Common myeloid progenitor, CD34-positive (primary cell): ENCODE measurements around the gene TCEANC.
"Not testable (repeated sequence)": the region's sequence is repeated elsewhere in the genome, so short reads cannot be mapped to it uniquely, and the experiment has no call there.

Experiments used
- CTCF ChIA-PET: fragments of 350-600 bp; sonication (Branson Sonifier 250); formaldehyde crosslinking; loops from one replicate; lab custom pipeline; 2021; ENCODE audit warnings: antibody characterized with exemption; lab: Charles Lee
- POLR2A ChIA-PET: fragments of 350-600 bp; sonication (Branson Sonifier 250); formaldehyde crosslinking; loops from one replicate; lab custom pipeline; 2021; ENCODE audit warnings: antibody characterized with exemption; lab: Charles Lee
- DNase-seq, 3 donors: peaks; one replicate each; pipeline versions ENCODE4 v3.0.0 to v3.0.0-alpha.2; 2013
- H3K27ac ChIP-seq, 2 experiments: 1 replicate in 1 of 2; 2 replicates in 1 of 2; pipeline ENCODE4 v1.7.0; 2013; ENCODE audit warnings: inconsistent platforms in 2 of 2, low read length in 2 of 2, mild to moderate bottlenecking in 2 of 2, low read depth in 1 of 2, moderate library complexity in 1 of 2; ENCODE audit not compliant: severe bottlenecking in 2 of 2, insufficient read depth in 1 of 2, poor library complexity in 1 of 2
- H3K27me3 ChIP-seq, 5 experiments: replicated peaks in 2 of 5; 1 replicate in 3 of 5; 2 replicates in 2 of 5; pipeline versions ENCODE4 v1.6.1 to v1.7.0; 2013; ENCODE audit warnings: low read length in 4 of 5, mild to moderate bottlenecking in 2 of 5, moderate library complexity in 2 of 5, inconsistent platforms in 1 of 5; ENCODE audit not compliant: insufficient read depth in 5 of 5, control insufficient read depth in 4 of 5
- H3K36me3 ChIP-seq, 4 experiments: 1 replicate in 2 of 4; 2 replicates in 2 of 4; pipeline versions ENCODE4 v1.6.1 to v1.7.0; 2013; ENCODE audit warnings: low read length in 3 of 4, control low read depth in 1 of 4, mild to moderate bottlenecking in 1 of 4; ENCODE audit not compliant: control insufficient read depth in 4 of 4, insufficient read depth in 4 of 4
- H3K4me1 ChIP-seq, 4 experiments: 1 replicate in 3 of 4; 2 replicates in 1 of 4; pipeline versions ENCODE4 v1.6.1 to v1.7.1; 2013; ENCODE audit warnings: low read length in 3 of 4, mild to moderate bottlenecking in 3 of 4, control low read depth in 1 of 4, inconsistent platforms in 1 of 4, moderate library complexity in 1 of 4; ENCODE audit not compliant: control insufficient read depth in 4 of 4, insufficient read depth in 4 of 4; ENCODE audit errors: control extremely low read depth in 1 of 4
- H3K4me3 ChIP-seq, 7 experiments: 1 replicate in 4 of 7; 2 replicates in 3 of 7; pipeline versions ENCODE4 v1.5.1 to v1.7.0; 2013; ENCODE audit warnings: mild to moderate bottlenecking in 7 of 7, low read length in 6 of 7, moderate library complexity in 6 of 7, inconsistent platforms in 2 of 7, low read depth in 2 of 7, control low read depth in 1 of 7; ENCODE audit not compliant: insufficient read depth in 4 of 7, control insufficient read depth in 1 of 7; ENCODE audit errors: extremely low read depth in 1 of 7
- H3K9me3 ChIP-seq, 5 experiments: 1 replicate in 4 of 5; 2 replicates in 1 of 5; pipeline versions ENCODE4 v1.6.1 to v1.7.1; 2013; ENCODE audit warnings: low read length in 4 of 5, mild to moderate bottlenecking in 2 of 5, inconsistent platforms in 1 of 5, low read depth in 1 of 5, moderate library complexity in 1 of 5; ENCODE audit not compliant: control insufficient read depth in 4 of 5, insufficient read depth in 2 of 5; ENCODE audit errors: control extremely low read depth in 1 of 5
- WGBS: methylation state at CpG from one replicate; pipeline ENCODE4 v1.1.5; 2013; ENCODE audit not compliant: insufficient coverage; 5-methylcytosine and 5-hydroxymethylcytosine counted together

Gene TCEANC

DNA sequence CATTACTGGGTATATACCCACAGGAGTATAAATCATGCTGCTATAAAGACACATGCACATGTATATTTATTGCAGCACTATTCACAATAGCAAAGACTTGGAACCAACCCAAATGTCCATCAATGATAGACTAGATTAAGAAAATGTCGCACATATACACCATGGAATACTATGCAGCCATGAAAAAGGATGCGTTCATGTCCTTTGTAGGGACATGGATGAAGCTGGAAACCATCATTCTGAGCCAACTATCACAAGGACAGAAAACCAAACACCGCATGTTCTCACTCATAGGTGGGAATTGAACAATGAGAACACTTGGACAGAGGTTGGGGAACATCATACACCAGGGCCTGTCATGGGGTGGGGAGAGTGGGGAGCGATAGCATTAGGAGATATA is 26.8 kb downstream of the TCEANC start:
- 93% methylated on average over 2 of the region's 4 CpGs for WGBS
- H3K4me1 ChIP-seq, H3K4me3 ChIP-seq, DNase-seq, H3K27me3 ChIP-seq, POLR2A ChIA-PET, H3K27ac ChIP-seq, H3K36me3 ChIP-seq, CTCF ChIA-PET, H3K9me3 ChIP-seq: not testable (repeated sequence)

DNA sequence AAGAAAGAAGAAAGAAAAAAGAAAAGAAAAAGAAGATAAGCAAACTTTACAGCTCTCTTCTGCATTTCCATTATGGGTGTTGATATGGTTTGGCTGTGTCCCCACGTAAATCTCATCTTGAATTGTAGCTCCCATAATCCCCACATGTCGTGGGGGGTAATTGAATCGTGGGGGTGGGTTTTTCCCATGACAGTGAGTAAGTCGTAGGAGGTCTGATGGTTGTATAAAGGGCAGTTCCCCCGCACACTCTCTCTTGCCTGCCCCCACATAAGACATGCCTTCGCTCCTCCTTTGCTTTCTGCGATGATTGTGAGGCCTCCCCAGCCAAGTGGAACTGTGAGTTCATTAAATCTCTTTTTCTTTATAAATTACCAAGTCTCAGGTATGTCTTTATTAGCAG is 28.7 kb downstream of the TCEANC start:
- ChIA-PET CTCF (no interaction called here), POLR2A (no interaction called here)
- WGBS = 80% methylated on average over 1 of the region's 7 CpGs
- H3K27me3 ChIP-seq = no peaks in the 10 kb centered on the region
- H3K4me1 ChIP-seq = no peaks in the 10 kb centered on the region
- H3K4me3 ChIP-seq = no peak overlapping the region
- DNase-seq = no peak
- no peak overlapping the region for H3K27ac ChIP-seq
- H3K36me3 ChIP-seq = no peaks in the 10 kb centered on the region
- no peaks in the 10 kb centered on the region for H3K9me3 ChIP-seq

DNA sequence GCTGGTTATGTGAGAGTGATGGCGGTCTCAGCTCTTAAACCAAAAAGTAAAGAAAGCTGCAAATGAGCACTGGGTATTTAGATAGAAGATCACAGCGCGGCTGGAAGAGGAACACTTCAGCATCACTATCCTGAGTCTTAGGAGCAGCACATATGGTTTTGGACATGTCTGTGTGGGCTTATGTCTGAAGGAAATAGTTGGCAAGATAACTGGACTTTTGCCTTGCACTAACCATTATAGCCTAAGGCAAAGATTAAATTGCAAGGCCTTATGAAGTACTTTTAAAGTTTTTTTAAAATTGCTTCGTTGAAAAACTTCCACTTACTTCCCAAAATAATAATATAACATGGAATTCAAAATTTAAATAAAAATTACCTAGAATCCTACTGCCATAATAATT is 31.4 kb downstream of the TCEANC start:
- no CpG with 5 or more reads among the region's 4 CpGs for WGBS
- H3K27ac ChIP-seq = no peak overlapping the region
- no peaks in the 10 kb centered on the region for H3K36me3 ChIP-seq
- H3K4me1 ChIP-seq = peaks cover 0 to 4% (median 0%) of the 10 kb centered on the region in 4 experiments
- no peaks in the 10 kb centered on the region for H3K9me3 ChIP-seq
- ChIA-PET POLR2A (interaction anchor here (0.5 to 0.7 kb wide), 2 partner anchors 11 to 761 kb away, joined by 3 read pairs; no protein-coding TSS in a partner anchor), CTCF (no interaction called here)
- DNase-seq = no peak
- H3K4me3 ChIP-seq = no peak overlapping the region
- peaks cover 0 to 13% (median 0%) of the 10 kb centered on the region in 5 experiments for H3K27me3 ChIP-seq

DNA sequence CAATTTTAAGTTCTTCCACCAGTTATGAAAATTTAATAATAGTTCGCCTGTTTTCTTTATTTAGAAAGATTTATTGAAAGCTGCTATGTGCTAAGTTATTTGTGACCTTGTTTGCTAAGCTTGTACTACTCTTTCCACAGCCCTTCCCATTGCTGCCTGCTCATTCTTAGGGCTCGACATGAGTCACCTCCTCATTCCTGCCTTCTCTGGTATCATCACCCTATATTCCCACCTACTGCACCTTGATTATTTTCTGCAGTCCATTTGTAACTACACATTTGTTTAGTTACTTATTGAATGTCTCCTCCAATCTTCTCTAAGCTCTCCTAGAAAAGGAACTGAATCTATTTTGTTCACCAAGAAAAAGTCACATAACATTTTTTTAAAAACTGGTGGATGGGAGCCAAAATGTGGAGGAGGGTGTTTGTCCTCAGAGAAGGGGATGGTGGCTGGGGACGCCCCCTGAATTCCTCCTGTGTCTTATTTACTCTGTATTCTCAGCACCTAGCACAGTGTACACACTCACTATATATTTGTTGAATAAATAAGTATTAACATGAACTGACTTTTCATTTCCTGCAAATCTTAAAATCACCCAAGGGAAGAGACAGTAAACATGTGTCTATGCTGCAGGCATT is 32.3 kb downstream of the TCEANC start:
- 79% methylated on average over 1 of the region's 3 CpGs for WGBS
- Histone ChIP-seq H3K9me3 (no peaks in the 10 kb centered on the region), H3K27ac (no peak overlapping the region), H3K27me3 (peaks cover 0 to 22% (median 0%) of the 10 kb centered on the region in 5 experiments), H3K36me3 (no peaks in the 10 kb centered on the region), H3K4me3 (no peak overlapping the region), H3K4me1 (peaks cover 0 to 8% (median 4%) of the 10 kb centered on the region in 4 experiments)
- CTCF ChIA-PET = no interaction called here
- no peak for DNase-seq
- POLR2A ChIA-PET = no interaction called here

DNA sequence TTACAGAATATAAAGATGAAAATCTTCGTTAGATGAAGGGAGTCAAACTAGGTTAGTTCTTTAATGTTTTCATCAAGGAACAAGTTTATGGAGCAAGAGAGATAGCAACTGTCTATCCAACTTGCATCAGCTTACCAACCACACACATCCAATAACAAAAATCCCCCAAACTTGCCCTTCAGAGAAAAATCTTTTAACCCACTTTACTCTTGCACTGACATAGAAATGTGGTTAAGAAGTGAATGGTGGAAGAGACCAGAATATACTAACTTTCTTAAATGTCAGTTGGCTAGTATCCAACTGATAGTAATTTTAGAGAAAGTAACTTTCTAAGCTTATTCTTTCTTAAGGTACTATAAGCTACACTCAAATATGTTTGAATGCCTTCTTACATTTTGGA is 34.3 kb downstream of the TCEANC start:
- WGBS = 60% methylated on average over 1 of the region's 1 CpG
- no peaks in the 10 kb centered on the region for H3K9me3 ChIP-seq
- H3K4me3 ChIP-seq = no peak overlapping the region
- POLR2A ChIA-PET = no interaction called here
- peaks cover 2 to 17% (median 6%) of the 10 kb centered on the region in 4 experiments for H3K4me1 ChIP-seq
- CTCF ChIA-PET = interaction anchor here (0.6 kb wide), 1 partner anchor 26 kb away, joined by 3 read pairs; no protein-coding TSS in a partner anchor
- H3K36me3 ChIP-seq = no peaks in the 10 kb centered on the region
- DNase-seq = no peak
- H3K27ac ChIP-seq = no peak overlapping the region
- peaks cover 0 to 22% (median 0%) of the 10 kb centered on the region in 5 experiments for H3K27me3 ChIP-seq

DNA sequence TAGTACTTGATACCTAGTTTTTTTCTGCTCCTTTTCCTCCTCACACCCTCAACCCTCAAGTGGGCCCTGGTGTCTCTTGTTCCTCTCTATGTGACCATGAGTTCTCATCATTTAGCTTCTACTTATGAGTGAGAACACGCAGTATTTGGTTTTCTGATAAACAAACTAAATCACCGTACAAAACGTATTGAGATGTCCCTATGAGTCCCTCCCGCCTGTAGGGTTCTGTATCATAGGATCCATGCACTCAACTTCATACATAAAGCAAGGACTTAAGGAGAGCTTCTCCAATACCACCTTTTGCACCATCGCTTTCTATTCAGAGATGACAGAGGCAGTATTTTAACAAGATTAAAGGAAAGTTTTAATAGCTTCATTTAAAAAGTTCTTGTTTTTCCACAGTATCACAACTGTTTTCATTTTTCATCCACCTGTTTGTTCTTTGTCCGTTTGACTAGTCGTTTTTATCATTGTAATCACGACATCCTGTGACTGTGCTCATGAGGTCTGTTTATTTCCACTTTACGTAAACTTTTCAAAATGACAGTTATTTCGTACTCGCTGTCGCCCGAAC is 35.5 kb downstream of the TCEANC start:
- H3K27ac ChIP-seq = peak overlapping the region; percentile 34 to 83
- CTCF ChIA-PET = interaction anchor here (1.1 to 1.4 kb wide), 2 partner anchors 8 to 58 kb away, joined by 3 read pairs; no protein-coding TSS in a partner anchor

More for the DNA sequence above, 35.5 kb downstream of the TCEANC start:
- Histone ChIP-seq H3K9me3 (no peaks in the 10 kb centered on the region), H3K36me3 (no peaks in the 10 kb centered on the region), H3K4me1 (peaks cover 2 to 21% (median 10%) of the 10 kb centered on the region in 4 experiments), H3K4me3 (peak overlapping the region in 6 of 7 experiments; percentile 61 to 90 (median 74)), H3K27me3 (peaks cover 0 to 22% (median 0%) of the 10 kb centered on the region in 5 experiments)
- peak in 1 of 3 donors; percentile 73 for DNase-seq
- 10% methylated on average over 12 of the region's 13 CpGs for WGBS
- POLR2A ChIA-PET = interaction anchor here (0.9 to 2.1 kb wide), 2 partner anchors 19 to 46 kb away, joined by 4 to 5 read pairs; partner anchors contain the start of genes OFD1 and TRAPPC2
